ENCODE measurements around the gene GJB6.
A peak's percentile ranks its signal among the peaks of the same experiment; 100 is the strongest.

Gene GJB6

DNA sequence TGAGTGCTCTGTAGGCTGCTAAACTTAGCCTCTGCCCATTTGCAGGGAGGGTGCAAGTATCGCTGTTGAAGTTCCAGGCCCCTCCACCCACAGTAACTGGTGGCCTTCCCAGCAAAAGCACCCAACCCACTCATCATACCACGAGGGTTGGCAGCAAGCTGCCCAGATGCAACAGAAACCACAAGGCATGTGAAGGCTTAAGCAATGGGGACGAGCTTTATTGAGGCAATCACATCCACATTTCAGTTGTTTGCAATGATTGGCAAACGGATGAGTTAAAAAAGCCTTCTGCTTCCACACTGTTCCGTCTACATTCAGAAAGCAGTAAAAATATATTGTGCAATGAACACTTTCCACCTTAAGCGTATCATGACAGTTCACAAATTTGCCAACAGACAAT, 10.3 kb downstream of the GJB6 start:
- Histone ChIP-seq H3K9me3 (ENCODE audit: control insufficient read depth, insufficient read depth, low read depth, low read length) (no peaks in the 10 kb centered on the region), H3K27ac (ENCODE audit: extremely low read depth, low read depth, low read length) (no peak overlapping the region), H3K4me3 (ENCODE audit: low read depth, low read length) (no peak overlapping the region), H3K4me1 (ENCODE audit: control insufficient read depth, insufficient read depth, low read length) (no peaks in the 10 kb centered on the region), H3K36me3 (ENCODE audit: control insufficient read depth in 2 of 2, insufficient read depth in 1 of 2, low read length in 2 of 2) (no peaks in the 10 kb centered on the region)
- TF ChIP-seq ZNF132 (tag by site-specific recombination; IDR thresholded peaks at IDR 0.05; ENCODE audit: borderline replicate concordance) (no peak), ZFHX2 (tag by site-specific recombination; conservative IDR thresholded peaks at IDR 0.05) (peak; percentile 32)
- CTCF ChIA-PET: no interaction called here
- POLR2A ChIA-PET: no interaction called here

GRCh38 chr13:20219577-20219976, 12.5 kb downstream of the GJB6 start:
- Histone ChIP-seq H3K4me3 (ENCODE audit: low read depth, low read length) (no peak overlapping the region), H3K27ac (ENCODE audit: extremely low read depth, low read depth, low read length) (no peak overlapping the region), H3K9me3 (ENCODE audit: control insufficient read depth, insufficient read depth, low read depth, low read length) (no peaks in the 10 kb centered on the region), H3K36me3 (ENCODE audit: control insufficient read depth in 2 of 2, insufficient read depth in 1 of 2, low read length in 2 of 2) (no peaks in the 10 kb centered on the region), H3K4me1 (ENCODE audit: control insufficient read depth, insufficient read depth, low read length) (no peaks in the 10 kb centered on the region)
- no peak for TF ChIP-seq MZF1 (tag by site-specific recombination; IDR thresholded peaks at IDR 0.05; ENCODE audit: borderline replicate concordance)
- no peak for TF ChIP-seq ZNF121 (tag by site-specific recombination; IDR thresholded peaks at IDR 0.05)
- TF ChIP-seq ZBTB7A (tag by site-specific recombination; IDR thresholded peaks at IDR 0.05; ENCODE audit: low read depth): no peak
- TF ChIP-seq ZNF174 (tag by site-specific recombination; IDR thresholded peaks at IDR 0.05): no peak
- no peak for TF ChIP-seq ZNF792 (tag by site-specific recombination; IDR thresholded peaks at IDR 0.05)
- no peak for TF ChIP-seq ZSCAN16 (tag by site-specific recombination; IDR thresholded peaks at IDR 0.05)
- no peak for TF ChIP-seq ZNF48 (tag by site-specific recombination; IDR thresholded peaks at IDR 0.05)
- no peak for TF ChIP-seq ZNF837 (tag by site-specific recombination; IDR thresholded peaks at IDR 0.05)
- TF ChIP-seq ZNF175 (tag by site-specific recombination; IDR thresholded peaks at IDR 0.05): no peak
- TF ChIP-seq, protein P1, sequence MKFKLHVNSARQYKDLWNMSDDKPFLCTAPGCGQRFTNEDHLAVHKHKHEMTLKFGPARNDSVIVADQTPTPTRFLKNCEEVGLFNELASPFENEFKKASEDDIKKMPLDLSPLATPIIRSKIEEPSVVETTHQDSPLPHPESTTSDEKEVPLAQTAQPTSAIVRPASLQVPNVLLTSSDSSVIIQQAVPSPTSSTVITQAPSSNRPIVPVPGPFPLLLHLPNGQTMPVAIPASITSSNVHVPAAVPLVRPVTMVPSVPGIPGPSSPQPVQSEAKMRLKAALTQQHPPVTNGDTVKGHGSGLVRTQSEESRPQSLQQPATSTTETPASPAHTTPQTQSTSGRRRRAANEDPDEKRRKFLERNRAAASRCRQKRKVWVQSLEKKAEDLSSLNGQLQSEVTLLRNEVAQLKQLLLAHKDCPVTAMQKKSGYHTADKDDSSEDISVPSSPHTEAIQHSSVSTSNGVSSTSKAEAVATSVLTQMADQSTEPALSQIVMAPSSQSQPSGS (tag by site-specific recombination; IDR thresholded peaks at IDR 0.05; ENCODE audit: low read depth): no peak
- no peak for TF ChIP-seq ZNF362 (tag by site-specific recombination; IDR thresholded peaks at IDR 0.05)
- TF ChIP-seq ZNF112 (tag by site-specific recombination; IDR thresholded peaks at IDR 0.05): no peak
- TF ChIP-seq, protein P2, sequence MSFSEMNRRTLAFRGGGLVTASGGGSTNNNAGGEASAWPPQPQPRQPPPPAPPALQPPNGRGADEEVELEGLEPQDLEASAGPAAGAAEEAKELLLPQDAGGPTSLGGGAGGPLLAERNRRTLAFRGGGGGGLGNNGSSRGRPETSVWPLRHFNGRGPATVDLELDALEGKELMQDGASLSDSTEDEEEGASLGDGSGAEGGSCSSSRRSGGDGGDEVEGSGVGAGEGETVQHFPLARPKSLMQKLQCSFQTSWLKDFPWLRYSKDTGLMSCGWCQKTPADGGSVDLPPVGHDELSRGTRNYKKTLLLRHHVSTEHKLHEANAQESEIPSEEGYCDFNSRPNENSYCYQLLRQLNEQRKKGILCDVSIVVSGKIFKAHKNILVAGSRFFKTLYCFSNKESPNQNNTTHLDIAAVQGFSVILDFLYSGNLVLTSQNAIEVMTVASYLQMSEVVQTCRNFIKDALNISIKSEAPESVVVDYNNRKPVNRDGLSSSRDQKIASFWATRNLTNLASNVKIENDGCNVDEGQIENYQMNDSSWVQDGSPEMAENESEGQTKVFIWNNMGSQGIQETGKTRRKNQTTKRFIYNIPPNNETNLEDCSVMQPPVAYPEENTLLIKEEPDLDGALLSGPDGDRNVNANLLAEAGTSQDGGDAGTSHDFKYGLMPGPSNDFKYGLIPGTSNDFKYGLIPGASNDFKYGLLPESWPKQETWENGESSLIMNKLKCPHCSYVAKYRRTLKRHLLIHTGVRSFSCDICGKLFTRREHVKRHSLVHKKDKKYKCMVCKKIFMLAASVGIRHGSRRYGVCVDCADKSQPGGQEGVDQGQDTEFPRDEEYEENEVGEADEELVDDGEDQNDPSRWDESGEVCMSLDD (tag by site-specific recombination; IDR thresholded peaks at IDR 0.05): no peak
- TF ChIP-seq PRDM1 (tag by site-specific recombination; IDR thresholded peaks at IDR 0.05): no peak
- TF ChIP-seq ZNF202 (tag by site-specific recombination; IDR thresholded peaks at IDR 0.05; ENCODE audit: borderline replicate concordance): no peak
- no peak for TF ChIP-seq ZNF19 (tag by site-specific recombination; IDR thresholded peaks at IDR 0.05; ENCODE audit: low read depth)
- no peak for TF ChIP-seq ZNF580 (tag by site-specific recombination; IDR thresholded peaks at IDR 0.05)
- TF ChIP-seq ZSCAN30 (tag by site-specific recombination; IDR thresholded peaks at IDR 0.05): no peak
- TF ChIP-seq SCRT1 (tag by site-specific recombination; IDR thresholded peaks at IDR 0.05; ENCODE audit: borderline replicate concordance): no peak
- CTCF ChIA-PET: interaction anchor here (0.7 kb wide), 1 partner anchor 1003 kb away, joined by 3 read pairs; no protein-coding TSS in a partner anchor
- POLR2A ChIA-PET: no interaction called here
